Uterus (tissue), 2 donors: ENCODE measurements around the gene SLC4A4.

Source experiments
- CTCF ChIP-seq, 4 experiments: fragments of 200-600 bp in 2 of 4; fragments of 450-650 bp in 2 of 4; sonication (generic) in 2 of 4; IDR thresholded peaks; one replicate each; pipeline ENCODE4 v1.5.1; 2016 to 2019; ENCODE audit warnings: antibody characterized with exemption in 4 of 4, mild to moderate bottlenecking in 2 of 4, moderate library complexity in 1 of 4
- POLR2A ChIP-seq, 2 donors: fragments of 450-650 bp; IDR thresholded peaks; one replicate each; pipeline ENCODE4 v1.6.1; 2016; ENCODE audit warnings: antibody characterized with exemption in 2 of 2, mild to moderate bottlenecking in 1 of 2, moderate library complexity in 1 of 2

GRCh38 chr4:71545168-71545567 lies 206.3 kb downstream of the SLC4A4 start:
- no peak for TF ChIP-seq CTCF (IDR thresholded peaks at IDR 0.05)
- no peak for TF ChIP-seq POLR2A (IDR thresholded peaks at IDR 0.05)
